Inflammatory macrophage treated with lipopolysaccharide for 1 hour (primary cell): ENCODE data around the gene DOK7.

Experiments
- DNase-seq, 2 donors: peaks; one replicate each; pipeline ENCODE4 v3.0.0-alpha.2; 2020 to 2022

DOK7 gene

GRCh38 chr4:3462790-3463415 lies at the start of gene DOK7:
Gene DOK7 (plus strand): TSS chr4:3463306. CDS start chr4:3463376, 70 bp downstream.
- DNase-seq, result no peak

- DNase-seq, result no peak
Observed at GRCh38 chr4:3413675-3414420, 49.3 kb upstream of the DOK7 start.

DNA sequence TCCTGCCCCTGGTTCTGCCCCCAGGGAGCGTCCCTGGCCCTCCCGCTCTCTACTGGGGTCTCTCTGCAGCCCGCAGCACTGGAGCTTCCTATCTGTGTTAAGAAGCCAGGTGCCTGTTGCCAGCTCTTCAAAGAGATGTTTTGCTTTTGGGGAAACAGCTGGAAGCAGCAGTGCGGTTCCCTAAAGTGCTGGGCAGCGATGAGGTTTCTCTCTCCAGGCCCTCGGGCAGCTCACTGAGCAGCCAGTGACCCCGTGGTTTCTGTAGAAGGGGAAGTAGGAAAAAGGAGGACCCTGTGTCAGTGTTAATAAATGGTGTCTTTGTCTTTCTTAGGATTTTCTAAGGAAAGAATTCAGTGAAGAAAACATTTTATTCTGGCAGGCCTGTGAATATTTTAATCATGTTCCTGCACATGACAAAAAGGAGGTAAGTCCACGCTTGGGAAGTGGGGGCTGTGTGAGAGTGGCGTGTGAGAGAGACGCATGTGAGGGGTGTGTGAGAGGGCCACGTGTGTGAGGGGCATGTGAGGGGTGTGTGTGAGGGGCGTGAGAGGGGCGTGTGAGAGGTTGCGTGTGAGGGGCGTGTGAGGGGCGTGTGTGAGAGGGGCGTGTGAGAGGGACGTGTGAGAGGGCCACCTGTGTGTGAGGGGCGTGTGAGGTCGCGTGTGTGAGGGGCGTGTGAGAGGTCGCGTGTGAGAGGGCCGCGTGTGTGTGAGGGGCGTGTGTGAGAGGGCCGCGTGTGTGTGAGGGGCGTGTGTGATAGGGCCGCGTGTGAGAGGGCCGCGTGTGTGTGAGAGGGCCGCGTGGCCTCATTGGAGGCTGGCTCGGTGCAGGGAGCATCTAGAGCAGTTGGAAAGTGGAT lies 48.5 kb upstream of the DOK7 start:
- peak; percentile 24 to 42 for DNase-seq

GRCh38 chr4:3415471-3416141 lies 47.5 kb upstream of the DOK7 start:
- no peak for DNase-seq

DNA sequence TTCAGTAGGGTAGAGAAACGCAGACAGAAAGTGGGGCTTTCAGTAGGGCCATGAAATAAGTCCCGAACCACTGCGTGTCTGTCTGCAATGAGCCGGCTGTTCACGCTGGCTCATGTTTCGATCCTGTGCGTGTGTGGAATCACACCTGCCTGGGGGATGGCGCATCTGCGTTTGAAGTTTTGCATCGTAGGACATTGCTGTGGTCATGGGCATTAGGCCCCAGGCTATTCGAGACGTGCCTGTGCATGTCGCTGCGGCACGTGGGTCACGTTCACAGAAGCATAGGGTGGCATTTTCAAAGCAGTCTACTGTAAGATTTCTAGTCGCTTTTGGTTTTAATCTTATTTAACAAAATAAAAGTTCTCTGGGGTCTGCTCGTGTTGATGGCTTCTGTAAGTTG lies 46.8 kb upstream of the DOK7 start:
- no peak for DNase-seq

DNA sequence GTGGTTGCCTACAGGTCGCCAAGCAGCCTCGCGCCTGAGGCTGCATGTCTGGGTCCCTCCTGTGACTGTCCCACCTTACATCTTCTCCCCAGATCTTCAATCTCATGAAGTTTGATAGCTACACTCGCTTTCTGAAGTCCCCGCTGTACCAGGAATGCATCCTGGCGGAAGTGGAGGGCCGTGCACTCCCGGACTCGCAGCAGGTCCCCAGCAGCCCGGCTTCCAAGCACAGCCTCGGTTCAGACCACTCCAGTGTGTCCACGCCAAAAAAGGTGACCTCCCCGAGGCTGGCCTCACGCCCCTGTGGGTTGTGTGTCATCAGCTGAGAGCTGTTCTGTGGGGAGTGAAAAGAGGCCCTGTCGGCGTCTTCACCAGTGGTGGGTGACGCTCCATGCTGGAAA lies 46.3 kb upstream of the DOK7 start:
- no peak for DNase-seq

DNA sequence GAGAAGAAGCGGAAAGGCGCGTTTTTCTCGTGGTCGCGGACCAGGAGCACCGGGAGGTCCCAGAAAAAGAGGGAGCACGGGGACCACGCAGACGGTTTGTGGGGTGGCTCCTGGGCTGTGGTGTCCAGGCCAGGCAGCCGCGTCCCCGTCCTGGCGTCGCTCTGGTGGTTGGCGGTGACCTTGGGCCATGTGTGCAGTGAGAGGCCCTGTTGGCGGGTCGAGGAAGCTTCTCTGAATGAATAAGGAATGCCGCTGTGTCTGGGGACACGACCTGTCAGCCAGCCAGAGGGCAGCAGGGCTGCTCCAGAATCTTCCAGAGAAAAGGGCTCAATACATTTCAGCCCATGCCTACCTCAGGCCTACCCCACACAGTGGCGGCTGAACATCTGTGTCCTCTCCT lies 45.7 kb upstream of the DOK7 start:
- no peak for DNase-seq

DNA sequence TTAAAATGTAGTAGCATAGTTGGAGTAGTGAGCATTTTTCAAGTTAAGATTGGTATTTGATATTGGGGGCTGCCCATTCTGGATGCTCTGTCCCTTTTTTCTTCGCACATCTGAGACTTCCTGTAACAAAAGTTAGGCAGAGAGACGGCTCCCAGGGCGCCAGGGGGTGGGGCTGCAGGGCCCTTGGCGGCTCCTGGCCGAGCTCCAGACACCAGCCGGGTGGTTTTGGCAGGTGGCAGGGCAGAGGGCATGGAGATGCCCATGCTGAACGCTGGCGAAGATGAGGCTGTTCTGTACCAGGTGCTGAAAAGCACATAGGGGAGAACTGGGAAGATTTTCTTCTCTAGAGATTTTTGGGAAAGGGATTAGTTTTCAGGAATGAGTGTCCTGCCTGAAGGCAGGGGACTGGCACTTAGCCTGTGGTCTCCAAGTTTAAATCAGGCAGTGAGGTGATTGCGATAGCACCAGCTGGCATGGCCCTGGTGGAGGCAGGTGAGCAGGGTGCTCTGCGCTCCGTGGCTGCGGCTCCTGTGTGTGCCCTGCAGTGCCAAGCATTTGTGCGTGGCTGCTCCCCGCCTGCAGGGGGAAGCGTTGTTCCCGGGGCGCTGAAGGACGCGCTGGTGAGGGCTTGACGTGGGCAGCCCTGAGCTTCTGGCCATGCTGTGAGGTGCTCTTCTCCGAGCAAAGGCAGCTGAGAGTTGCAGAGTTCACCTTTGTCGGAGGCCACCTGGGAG lies 44.9 kb upstream of the DOK7 start:
- DNase-seq, result no peak

- DNase-seq, result no peak
Observed at GRCh38 chr4:3419836-3420605, 43.1 kb upstream of the DOK7 start.

- no peak for DNase-seq
Observed at GRCh38 chr4:3420606-3420955, 42.5 kb upstream of the DOK7 start.

GRCh38 chr4:3420956-3421355 lies 42.1 kb upstream of the DOK7 start:
- DNase-seq, result no peak

GRCh38 chr4:3421470-3421869 lies 41.6 kb upstream of the DOK7 start:
- no peak for DNase-seq

GRCh38 chr4:3422241-3422801 lies 40.8 kb upstream of the DOK7 start:
- DNase-seq, result no peak

- DNase-seq, result no peak
Observed at GRCh38 chr4:3422808-3423297, 40.3 kb upstream of the DOK7 start.

DNA sequence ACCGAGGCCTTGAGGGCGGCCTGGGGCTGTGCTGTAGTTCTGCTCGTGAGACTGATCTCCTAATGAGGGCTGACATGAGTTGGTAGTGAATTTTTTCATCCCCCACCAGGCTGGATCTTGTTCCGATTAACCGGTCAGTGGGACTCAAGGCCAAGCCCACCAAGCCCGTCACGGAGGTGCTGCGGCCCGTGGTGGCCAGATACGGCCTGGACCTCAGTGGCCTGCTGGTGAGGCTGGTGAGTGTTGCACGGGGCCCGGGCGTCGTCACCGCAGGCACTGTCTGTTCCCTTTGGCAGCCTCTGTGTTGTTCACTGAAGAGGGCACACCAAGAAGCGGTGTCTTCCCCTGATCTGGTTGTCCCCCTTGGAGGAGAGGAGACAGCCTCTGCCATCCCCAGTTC lies 39.7 kb upstream of the DOK7 start:
- no peak for DNase-seq

GRCh38 chr4:3423952-3424351 lies 39.2 kb upstream of the DOK7 start:
- DNase-seq, result no peak

DNA sequence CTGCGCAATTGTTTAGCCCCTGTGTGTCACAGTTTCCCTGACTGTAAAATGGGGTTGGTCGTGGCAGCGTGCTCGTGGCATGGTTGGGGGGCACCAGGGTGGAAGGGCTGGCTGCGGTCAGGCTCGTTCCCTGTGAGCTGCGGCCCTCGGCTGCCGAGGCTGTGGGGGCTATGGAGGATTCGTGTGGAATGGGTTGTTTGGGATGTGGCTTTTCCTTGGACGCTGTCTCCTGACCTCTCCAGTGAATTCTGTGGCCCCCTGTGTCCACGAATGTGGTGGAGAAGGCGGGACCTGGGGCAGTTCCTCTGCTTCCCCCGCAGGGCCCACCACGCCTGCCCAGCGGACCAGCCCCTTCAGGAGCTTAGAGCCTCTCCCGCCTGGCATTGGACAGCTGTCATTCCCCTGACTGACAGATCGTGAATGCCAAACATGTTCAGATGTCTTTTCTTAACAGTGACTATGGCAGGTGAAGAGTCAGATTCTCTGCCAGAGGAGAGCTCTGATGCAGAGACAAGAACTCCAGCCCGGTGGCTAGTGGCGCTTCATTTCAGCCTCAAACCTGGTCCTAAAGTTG lies 38.5 kb upstream of the DOK7 start:
- no peak for DNase-seq

GRCh38 chr4:3426465-3427133 lies 36.5 kb upstream of the DOK7 start:
- DNase-seq, result no peak

- DNase-seq, result no peak
Observed at GRCh38 chr4:3427134-3427476, 36.0 kb upstream of the DOK7 start.

DNA sequence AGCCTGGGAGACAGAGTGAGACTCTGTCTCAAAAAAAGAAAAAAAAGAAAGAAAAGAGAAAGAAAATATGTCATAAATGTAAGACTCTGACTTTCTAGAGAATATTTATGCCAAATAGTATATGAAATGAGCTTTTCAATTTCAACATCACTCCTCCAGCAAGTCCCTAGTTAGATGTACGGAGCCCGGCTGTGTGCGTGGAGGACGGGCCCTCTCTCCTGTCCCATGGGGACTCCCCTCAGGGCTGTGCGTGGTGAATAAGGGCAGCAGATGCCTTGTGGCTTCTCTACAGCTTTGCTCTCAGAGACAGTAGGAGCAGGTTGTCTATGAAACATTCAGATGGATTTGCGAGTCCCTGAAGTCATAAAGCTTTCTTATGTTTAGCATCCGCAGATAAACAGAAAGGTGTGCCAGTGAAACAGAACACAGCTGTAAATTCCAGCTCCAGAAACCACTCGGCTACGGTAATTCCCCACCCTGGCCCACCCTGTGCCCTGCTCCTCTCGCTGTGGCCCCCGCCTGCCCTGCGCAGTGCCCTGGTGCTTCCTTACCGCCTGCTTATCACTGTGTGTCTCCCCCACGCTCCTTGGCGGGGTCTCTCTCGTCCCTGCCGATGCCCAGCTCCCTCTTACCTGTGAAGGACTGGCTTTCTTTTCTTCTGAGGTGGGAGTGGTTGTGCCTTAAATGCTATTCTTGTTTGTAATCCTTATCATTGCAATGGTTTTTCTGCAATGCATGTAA lies 35.2 kb upstream of the DOK7 start:
- DNase-seq, result no peak
